Mesenchymal stem cell (in vitro differentiated cells and primary cell): Measurements from ENCODE around the gene NXT1. TPM values are rescaled to one million over a fixed set of nuclear protein-coding genes. Genes with fewer than 3 reads are reported as not detected.

Experiments
- small RNA-seq: library from polyadenylated mRNA; stranded (forward); fragments of <200 nt; extraction: miRNeasy Mini kit (QIAGEN cat#:217004); gene quantifications from one replicate; pipeline ENCODE3, GENCODE V24; 2013; ENCODE audit warnings: low read depth

The NXT1 gene

Small RNA genes lying within 50 kb of the gene (small RNA-seq; reads per million reads assigned to genes)
- not detected for gene RNA5SP479
